Subcutaneous abdominal adipose tissue (tissue), 5 donors: ENCODE data around the gene VANGL1.
A peak's percentile ranks its signal among the peaks of the same experiment; 100 is the strongest.

Experiments used
- H3K27ac ChIP-seq: one replicate; pipeline ENCODE4 v1.7.0; 2013; ENCODE audit warnings: low read depth, mild to moderate bottlenecking, inconsistent platforms, low read length, moderate library complexity
- H3K27me3 ChIP-seq, 5 donors: one replicate each; pipeline ENCODE4 v1.7.0; 2013; ENCODE audit warnings: low read length in 5 of 5, inconsistent platforms in 1 of 5; ENCODE audit not compliant: control insufficient read depth in 5 of 5, insufficient read depth in 4 of 5
- H3K36me3 ChIP-seq, 5 donors: one replicate each; pipeline ENCODE4 v1.7.0; 2013; ENCODE audit warnings: low read length in 5 of 5; ENCODE audit not compliant: control insufficient read depth in 5 of 5, insufficient read depth in 5 of 5
- H3K4me1 ChIP-seq, 5 donors: one replicate each; pipeline ENCODE4 v1.7.0; 2013; ENCODE audit warnings: low read length in 5 of 5, mild to moderate bottlenecking in 3 of 5, moderate library complexity in 1 of 5; ENCODE audit not compliant: control insufficient read depth in 5 of 5, insufficient read depth in 5 of 5
- H3K4me3 ChIP-seq, 5 donors: one replicate each; pipeline ENCODE4 v1.7.0; 2013; ENCODE audit warnings: low read length in 5 of 5, low read depth in 1 of 5
- H3K9ac ChIP-seq, 5 donors: one replicate each; pipeline ENCODE4 v1.7.0; 2013; ENCODE audit warnings: low read length in 5 of 5, mild to moderate bottlenecking in 4 of 5, moderate library complexity in 3 of 5
- H3K9me3 ChIP-seq, 5 donors: one replicate each; pipeline ENCODE4 v1.7.0; 2013; ENCODE audit warnings: low read length in 5 of 5; ENCODE audit not compliant: control insufficient read depth in 5 of 5
- donor health status: healthy.
- donor health status: healthy.
- donor health status: healthy.
- donor health status: healthy.
- donor health status: healthy.

VANGL1 gene

GRCh38 chr1:115651391-115651790 lies 9.6 kb downstream of the VANGL1 start:
- no peak overlapping the region for H3K27ac ChIP-seq
- no peak overlapping the region for H3K9ac ChIP-seq
- H3K9me3 ChIP-seq = no peaks in the 10 kb centered on the region

GRCh38 chr1:115652236-115652788 lies 10.5 kb downstream of the VANGL1 start:
- H3K9ac ChIP-seq = no peak overlapping the region
- no peaks in the 10 kb centered on the region for H3K9me3 ChIP-seq
- H3K27ac ChIP-seq = no peak overlapping the region
- peaks cover 0 to 11% (median 5%) of the 10 kb centered on the region in 5 donors for H3K36me3 ChIP-seq
- no peak overlapping the region for H3K4me3 ChIP-seq
- H3K27me3 ChIP-seq = no peaks in the 10 kb centered on the region
- peaks cover 0 to 32% (median 17%) of the 10 kb centered on the region in 5 donors for H3K4me1 ChIP-seq

More at GRCh38 chr1:115651391-115651790, 9.6 kb downstream of the VANGL1 start:
- H3K4me3 ChIP-seq = no peak overlapping the region
- peaks cover 0 to 11% (median 5%) of the 10 kb centered on the region in 5 donors for H3K36me3 ChIP-seq
- no peaks in the 10 kb centered on the region for H3K27me3 ChIP-seq
- peaks cover 0 to 28% (median 12%) of the 10 kb centered on the region in 5 donors for H3K4me1 ChIP-seq

GRCh38 chr1:115654125-115654524 lies 12.4 kb downstream of the VANGL1 start:
- H3K9me3 ChIP-seq = no peaks in the 10 kb centered on the region
- no peaks in the 10 kb centered on the region for H3K27me3 ChIP-seq
- no peak overlapping the region for H3K4me3 ChIP-seq
- H3K36me3 ChIP-seq = peaks cover 3 to 11% (median 7%) of the 10 kb centered on the region in 5 donors
- H3K9ac ChIP-seq = no peak overlapping the region
- peaks cover 0 to 32% (median 17%) of the 10 kb centered on the region in 5 donors for H3K4me1 ChIP-seq
- H3K27ac ChIP-seq = no peak overlapping the region

GRCh38 chr1:115654663-115655305 lies 13.0 kb downstream of the VANGL1 start:
- H3K9me3 ChIP-seq = no peaks in the 10 kb centered on the region

GRCh38 chr1:115655306-115655663 lies 13.5 kb downstream of the VANGL1 start:
- H3K9me3 ChIP-seq = no peaks in the 10 kb centered on the region
- H3K4me1 ChIP-seq = peaks cover 0 to 27% (median 13%) of the 10 kb centered on the region in 5 donors
- peak overlapping the region in 1 of 5 donors; percentile 44 for H3K9ac ChIP-seq
- no peaks in the 10 kb centered on the region for H3K27me3 ChIP-seq
- H3K4me3 ChIP-seq = peak overlapping the region in 1 of 5 donors; percentile 19
- H3K36me3 ChIP-seq = peaks cover 6 to 17% (median 10%) of the 10 kb centered on the region in 5 donors
- no peak overlapping the region for H3K27ac ChIP-seq

More at GRCh38 chr1:115654663-115655305, 13.0 kb downstream of the VANGL1 start:
- no peaks in the 10 kb centered on the region for H3K27me3 ChIP-seq
- H3K4me3 ChIP-seq = peak overlapping the region in 1 of 5 donors; percentile 19
- H3K27ac ChIP-seq = no peak overlapping the region
- H3K4me1 ChIP-seq = peaks cover 0 to 31% (median 17%) of the 10 kb centered on the region in 5 donors
- peaks cover 3 to 12% (median 8%) of the 10 kb centered on the region in 5 donors for H3K36me3 ChIP-seq
- H3K9ac ChIP-seq = peak overlapping the region in 1 of 5 donors; percentile 44

GRCh38 chr1:115655916-115656315 lies 14.1 kb downstream of the VANGL1 start:
- no peak overlapping the region for H3K27ac ChIP-seq
- no peak overlapping the region for H3K4me3 ChIP-seq
- H3K9ac ChIP-seq = no peak overlapping the region
- H3K4me1 ChIP-seq = peaks cover 0 to 27% (median 13%) of the 10 kb centered on the region in 5 donors
- no peaks in the 10 kb centered on the region for H3K9me3 ChIP-seq
- H3K27me3 ChIP-seq = no peaks in the 10 kb centered on the region
- H3K36me3 ChIP-seq = peaks cover 10 to 24% (median 16%) of the 10 kb centered on the region in 5 donors

- Histone ChIP-seq H3K9me3 (no peaks in the 10 kb centered on the region), H3K27ac (no peak overlapping the region), H3K4me3 (no peak overlapping the region), H3K27me3 (no peaks in the 10 kb centered on the region), H3K36me3 (peaks cover 10 to 26% (median 16%) of the 10 kb centered on the region in 5 donors), H3K4me1 (peaks cover 0 to 27% (median 13%) of the 10 kb centered on the region in 5 donors), H3K9ac (no peak overlapping the region)
Measured at GRCh38 chr1:115656461-115657077, 14.8 kb downstream of the VANGL1 start.

GRCh38 chr1:115658646-115659045 lies 16.9 kb downstream of the VANGL1 start:
- no peak overlapping the region for H3K4me3 ChIP-seq
- H3K36me3 ChIP-seq = peaks cover 14 to 24% (median 20%) of the 10 kb centered on the region in 5 donors
- no peak overlapping the region for H3K27ac ChIP-seq

GRCh38 chr1:115660151-115660550 lies 18.4 kb downstream of the VANGL1 start:
- H3K4me1 ChIP-seq = peaks cover 0 to 17% (median 10%) of the 10 kb centered on the region in 5 donors
- no peak overlapping the region for H3K4me3 ChIP-seq
- H3K27ac ChIP-seq = no peak overlapping the region
- H3K36me3 ChIP-seq = peaks cover 14 to 35% (median 29%) of the 10 kb centered on the region in 5 donors
- H3K27me3 ChIP-seq = no peaks in the 10 kb centered on the region
- H3K9me3 ChIP-seq = no peaks in the 10 kb centered on the region
- no peak overlapping the region for H3K9ac ChIP-seq

More at GRCh38 chr1:115658646-115659045, 16.9 kb downstream of the VANGL1 start:
- Histone ChIP-seq H3K9me3 (no peaks in the 10 kb centered on the region), H3K9ac (no peak overlapping the region), H3K27me3 (no peaks in the 10 kb centered on the region), H3K4me1 (peaks cover 0 to 27% (median 13%) of the 10 kb centered on the region in 5 donors)

- Histone ChIP-seq H3K4me1 (peaks cover 0 to 8% (median 6%) of the 10 kb centered on the region in 5 donors), H3K9me3 (no peaks in the 10 kb centered on the region), H3K9ac (no peak overlapping the region), H3K4me3 (no peak overlapping the region), H3K36me3 (peaks cover 14 to 45% (median 36%) of the 10 kb centered on the region in 5 donors), H3K27me3 (no peaks in the 10 kb centered on the region), H3K27ac (no peak overlapping the region)
Measured at GRCh38 chr1:115661157-115661556, 19.4 kb downstream of the VANGL1 start.
